Activated CD8-positive, alpha-beta T cell treated with anti-CD3 and anti-CD28 coated beads, Interleukin-2, amount 10 ng/mL, durations not matched to agents 7 days and 5 days (primary cell): Measurements from ENCODE around the gene ASCC3. TPM values are rescaled to one million over a fixed set of nuclear protein-coding genes. Genes with fewer than 3 reads are reported as not detected.

ENCODE experiments used
- ATAC-seq: fragments of 150-1000 bp; cut with Tn5 transposase; one replicate; pipeline ENCODE4 v1.10.0; 2021; ENCODE audit warnings: moderate library complexity
- CTCF ChIA-PET: fragments of 350-600 bp; sonication (Branson Sonifier 250); formaldehyde crosslinking; loops from one replicate; lab custom pipeline; 2021; ENCODE audit warnings: antibody characterized with exemption; lab: Charles Lee
- POLR2A ChIA-PET: fragments of 350-600 bp; sonication (Branson Sonifier 250); formaldehyde crosslinking; loops from one replicate; lab custom pipeline; 2021; ENCODE audit warnings: antibody characterized with exemption; lab: Charles Lee
- DNase-seq: peaks from one replicate; pipeline ENCODE4 v3.0.0-alpha.2; 2020
- H3K27ac Mint-ChIP-seq: one replicate; pipeline ENCODE4 v1.8.0; 2021; ENCODE audit warnings: mild to moderate bottlenecking, mixed read lengths
- H3K27me3 Mint-ChIP-seq: one replicate; pipeline ENCODE4 v1.8.0; 2021; ENCODE audit warnings: low read depth, mixed read lengths
- H3K36me3 Mint-ChIP-seq: one replicate; pipeline ENCODE4 v1.8.0; 2021; ENCODE audit warnings: low read depth, mixed read lengths
- H3K4me1 Mint-ChIP-seq: one replicate; pipeline ENCODE4 v1.8.0; 2021; ENCODE audit warnings: low read depth, mixed read lengths
- H3K4me3 Mint-ChIP-seq: one replicate; pipeline ENCODE4 v1.8.0; 2021; ENCODE audit warnings: mild to moderate bottlenecking, mixed read lengths
- H3K9me3 Mint-ChIP-seq: one replicate; pipeline ENCODE4 v1.8.0; 2022; ENCODE audit warnings: mixed read lengths; ENCODE audit not compliant: insufficient read depth
- total RNA-seq, 2 experiments: library from RNA; stranded (reverse); gene quantifications; one replicate each; pipeline ENCODE4 v1.2.3, GENCODE V29; 2021

ASCC3 gene
- total RNA-seq, 2 experiments from 2014 or later, result 61.8 to 66.1 TPM

DNA sequence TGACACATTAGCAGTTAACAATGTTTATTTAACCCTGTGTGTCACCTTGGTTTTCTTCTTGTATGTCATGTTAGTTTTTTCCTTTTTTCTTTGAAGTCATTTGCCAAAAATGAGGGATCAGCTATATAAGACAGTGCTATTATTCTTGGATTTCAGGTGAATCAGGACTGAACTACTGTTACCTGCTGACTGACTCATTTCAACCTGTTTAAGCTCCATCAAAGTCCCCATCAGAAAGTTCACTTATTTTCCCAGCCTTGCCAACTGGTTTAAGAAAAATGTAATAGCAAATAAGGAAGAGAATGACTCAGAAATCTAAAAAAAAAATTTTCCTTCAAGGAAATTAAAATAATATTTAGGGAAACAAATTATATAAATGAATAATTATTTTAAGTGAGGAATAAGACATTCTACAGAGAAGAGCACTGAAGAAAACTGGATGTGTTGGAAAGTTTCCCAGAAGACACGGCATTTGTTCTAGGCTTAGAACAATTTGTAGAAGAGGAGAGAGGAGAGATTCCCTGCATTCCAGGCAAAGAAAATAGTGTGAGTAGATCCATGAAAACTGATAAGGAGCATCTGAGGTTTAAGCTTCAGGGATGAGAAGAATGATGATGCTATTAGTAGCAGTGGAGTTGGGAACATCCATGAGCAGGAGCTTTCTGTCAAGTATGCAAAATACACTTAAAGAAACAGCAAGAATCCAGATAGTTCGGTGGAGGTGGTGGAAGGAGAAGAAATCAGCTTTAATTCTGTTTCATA, 331.5 kb downstream of the ASCC3 start:
- DNase-seq (no peak), ATAC-seq (no peak)
- H3K4me3 Mint-ChIP-seq, result no peak overlapping the region
- H3K27ac Mint-ChIP-seq, result no peak overlapping the region
- no peaks in the 10 kb centered on the region for H3K9me3 Mint-ChIP-seq
- POLR2A ChIA-PET, result no interaction called here
- CTCF ChIA-PET, result interaction anchor here (0.7 kb wide), 1 partner anchor 24 kb away, joined by 3 read pairs; no protein-coding TSS in a partner anchor
- no peaks in the 10 kb centered on the region for H3K4me1 Mint-ChIP-seq
- no peaks in the 10 kb centered on the region for H3K27me3 Mint-ChIP-seq
- peaks cover 5% of the 10 kb centered on the region for H3K36me3 Mint-ChIP-seq

GRCh38 chr6:100538086-100538485, 343.0 kb downstream of the ASCC3 start:
- no peak for ATAC-seq
- Mint-ChIP-seq H3K4me1 (no peaks in the 10 kb centered on the region), H3K36me3 (peaks cover 29% of the 10 kb centered on the region), H3K27ac (no peak overlapping the region), H3K9me3 (peaks cover 4% of the 10 kb centered on the region), H3K4me3 (no peak overlapping the region), H3K27me3 (no peaks in the 10 kb centered on the region)
- DNase-seq, result no peak
- CTCF ChIA-PET, result no interaction called here
- POLR2A ChIA-PET, result no interaction called here

- Mint-ChIP-seq H3K27me3 (no peaks in the 10 kb centered on the region), H3K9me3 (no peaks in the 10 kb centered on the region), H3K27ac (no peak overlapping the region), H3K4me1 (no peaks in the 10 kb centered on the region), H3K4me3 (no peak overlapping the region), H3K36me3 (peaks cover 11% of the 10 kb centered on the region)
- POLR2A ChIA-PET, result no interaction called here
- CTCF ChIA-PET, result no interaction called here
- DNase-seq (no peak), ATAC-seq (no peak)
Measured at GRCh38 chr6:100518588-100518987, 362.5 kb downstream of the ASCC3 start.

DNA sequence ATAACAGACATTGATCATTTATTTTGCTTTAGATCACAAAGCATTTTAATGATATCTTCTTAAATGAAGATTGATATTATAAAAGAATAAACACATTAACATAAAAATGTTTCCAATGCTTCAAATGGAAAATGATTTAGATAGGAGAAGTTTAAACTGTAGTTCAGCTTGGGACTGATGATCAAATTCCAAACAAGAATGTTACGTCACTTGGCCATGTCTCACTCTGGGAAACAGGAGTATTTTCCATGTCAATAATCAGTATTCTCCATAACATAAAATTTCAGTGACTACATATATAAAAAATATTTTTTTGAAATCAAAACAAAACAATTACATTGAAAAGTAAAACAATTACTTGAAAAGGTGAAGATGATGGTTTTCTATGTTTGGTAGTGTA, 363.5 kb downstream of the ASCC3 start:
- POLR2A ChIA-PET, result no interaction called here
- Mint-ChIP-seq H3K27ac (no peak overlapping the region), H3K4me3 (no peak overlapping the region), H3K27me3 (no peaks in the 10 kb centered on the region), H3K4me1 (no peaks in the 10 kb centered on the region), H3K9me3 (no peaks in the 10 kb centered on the region), H3K36me3 (peaks cover 11% of the 10 kb centered on the region)
- no peak for ATAC-seq
- CTCF ChIA-PET, result no interaction called here
- no peak for DNase-seq

GRCh38 chr6:100517106-100517505, 364.0 kb downstream of the ASCC3 start:
- Mint-ChIP-seq H3K9me3 (no peaks in the 10 kb centered on the region), H3K36me3 (peaks cover 13% of the 10 kb centered on the region), H3K4me3 (no peak overlapping the region), H3K27ac (no peak overlapping the region), H3K27me3 (no peaks in the 10 kb centered on the region), H3K4me1 (no peaks in the 10 kb centered on the region)
- ChIA-PET POLR2A (no interaction called here), CTCF (no interaction called here)
- no peak for DNase-seq
- ATAC-seq, result no peak

GRCh38 chr6:100514660-100515059, 366.5 kb downstream of the ASCC3 start:
- Mint-ChIP-seq H3K4me3 (no peak overlapping the region), H3K27me3 (no peaks in the 10 kb centered on the region), H3K36me3 (peaks cover 27% of the 10 kb centered on the region), H3K4me1 (no peaks in the 10 kb centered on the region), H3K27ac (no peak overlapping the region), H3K9me3 (no peaks in the 10 kb centered on the region)
- ChIA-PET CTCF (no interaction called here), POLR2A (no interaction called here)
- DNase-seq, result no peak
- ATAC-seq, result no peak

DNA sequence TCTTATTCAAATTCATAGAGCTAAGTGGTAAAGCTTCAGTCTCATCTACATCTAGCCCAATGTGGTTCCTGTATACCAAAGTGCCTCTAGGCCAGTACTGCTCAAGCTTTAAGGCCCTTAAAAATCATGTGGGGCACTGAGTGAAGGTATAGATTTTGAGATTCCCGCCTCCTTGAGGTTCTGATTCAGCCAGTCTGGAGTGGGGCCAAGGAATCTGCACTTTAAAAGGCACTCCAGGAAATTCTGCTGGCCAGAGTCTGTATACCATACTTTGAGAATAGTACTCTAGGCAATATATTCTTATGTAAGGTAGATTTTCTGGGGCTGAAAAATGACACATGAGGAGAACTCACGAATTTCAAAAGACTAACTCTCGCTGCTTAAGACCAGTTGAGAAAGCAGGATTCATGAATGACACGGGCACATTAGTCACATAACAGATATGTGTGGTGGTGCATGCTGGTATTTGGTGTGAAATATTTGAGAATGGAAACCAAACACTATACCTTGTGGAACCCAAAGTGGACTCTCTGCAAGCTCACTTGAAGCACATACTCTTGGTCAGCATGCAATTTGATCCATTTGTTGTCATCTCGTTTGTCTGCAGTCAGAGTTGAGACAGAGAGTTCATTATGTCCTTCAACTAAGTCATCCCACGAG, 368.8 kb downstream of the ASCC3 start:
- ChIA-PET POLR2A (no interaction called here), CTCF (no interaction called here)
- Mint-ChIP-seq H3K4me1 (peaks cover 2% of the 10 kb centered on the region), H3K27ac (no peak overlapping the region), H3K36me3 (peaks cover 31% of the 10 kb centered on the region), H3K9me3 (no peaks in the 10 kb centered on the region), H3K4me3 (no peak overlapping the region), H3K27me3 (no peaks in the 10 kb centered on the region)
- ATAC-seq, result no peak
- no peak for DNase-seq

- CTCF ChIA-PET, result no interaction called here
- Mint-ChIP-seq H3K27ac (no peak overlapping the region), H3K4me3 (no peak overlapping the region), H3K4me1 (peaks cover 2% of the 10 kb centered on the region), H3K27me3 (no peaks in the 10 kb centered on the region), H3K36me3 (peaks cover 24% of the 10 kb centered on the region), H3K9me3 (no peaks in the 10 kb centered on the region)
- ATAC-seq (no peak), DNase-seq (no peak)
- POLR2A ChIA-PET, result no interaction called here
Measured at GRCh38 chr6:100509101-100509500, 372.0 kb downstream of the ASCC3 start.

- no peak for ATAC-seq
- ChIA-PET POLR2A (no interaction called here), CTCF (no interaction called here)
- peaks cover 3% of the 10 kb centered on the region for H3K27me3 Mint-ChIP-seq
- DNase-seq, result no peak
- H3K27ac Mint-ChIP-seq, result no peak overlapping the region
- H3K36me3 Mint-ChIP-seq, result peaks cover 16% of the 10 kb centered on the region
- no peaks in the 10 kb centered on the region for H3K9me3 Mint-ChIP-seq
- peaks cover 2% of the 10 kb centered on the region for H3K4me1 Mint-ChIP-seq
- H3K4me3 Mint-ChIP-seq, result no peak overlapping the region
Measured at GRCh38 chr6:100506651-100507050, 374.5 kb downstream of the ASCC3 start.

- ATAC-seq, result no peak
- DNase-seq, result no peak
- Mint-ChIP-seq H3K4me1 (peaks cover 2% of the 10 kb centered on the region), H3K27me3 (peaks cover 4% of the 10 kb centered on the region), H3K9me3 (no peaks in the 10 kb centered on the region), H3K36me3 (peaks cover 8% of the 10 kb centered on the region), H3K4me3 (no peak overlapping the region), H3K27ac (no peak overlapping the region)
- POLR2A ChIA-PET, result no interaction called here
- CTCF ChIA-PET, result no interaction called here
Measured at GRCh38 chr6:100504786-100505737, 376.1 kb downstream of the ASCC3 start.

DNA sequence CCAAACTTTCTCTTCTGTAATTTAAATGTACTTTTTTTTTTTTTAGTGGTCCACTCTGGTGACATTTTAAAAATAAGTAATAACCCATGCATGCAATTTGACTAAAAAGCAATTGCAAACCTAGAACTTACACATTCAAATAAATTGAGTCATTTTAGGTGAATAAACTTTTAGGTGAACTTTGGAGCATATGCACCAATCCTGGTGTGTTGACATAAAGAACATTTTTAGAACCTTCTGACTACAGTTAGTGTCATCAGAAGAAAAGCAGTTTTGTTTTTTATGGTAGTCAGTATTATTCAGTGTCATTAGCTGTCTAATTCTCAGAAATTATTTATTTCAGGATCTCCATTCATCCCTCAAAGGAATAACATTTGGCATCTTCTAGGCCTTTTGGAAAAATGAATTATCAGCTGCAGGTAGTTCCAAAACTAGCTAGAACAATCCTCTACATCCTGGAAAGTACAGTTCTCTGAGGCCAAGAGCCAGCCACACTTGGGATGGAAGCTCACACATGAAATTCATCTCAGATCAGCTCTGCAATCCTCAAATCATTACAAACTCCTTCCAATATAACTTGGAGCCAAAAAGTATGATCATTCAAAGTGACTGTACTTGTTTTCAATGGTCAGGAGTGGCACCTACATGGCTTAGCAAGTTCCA, 378.0 kb downstream of the ASCC3 start:
- DNase-seq, result no peak
- ChIA-PET CTCF (no interaction called here), POLR2A (no interaction called here)
- Mint-ChIP-seq H3K36me3 (no peaks in the 10 kb centered on the region), H3K4me3 (no peak overlapping the region), H3K4me1 (no peaks in the 10 kb centered on the region), H3K27me3 (peaks cover 9% of the 10 kb centered on the region), H3K9me3 (no peaks in the 10 kb centered on the region), H3K27ac (no peak overlapping the region)
- no peak for ATAC-seq
